Measurements from ENCODE around the gene RPGRIP1L.

RPGRIP1L gene

DNA sequence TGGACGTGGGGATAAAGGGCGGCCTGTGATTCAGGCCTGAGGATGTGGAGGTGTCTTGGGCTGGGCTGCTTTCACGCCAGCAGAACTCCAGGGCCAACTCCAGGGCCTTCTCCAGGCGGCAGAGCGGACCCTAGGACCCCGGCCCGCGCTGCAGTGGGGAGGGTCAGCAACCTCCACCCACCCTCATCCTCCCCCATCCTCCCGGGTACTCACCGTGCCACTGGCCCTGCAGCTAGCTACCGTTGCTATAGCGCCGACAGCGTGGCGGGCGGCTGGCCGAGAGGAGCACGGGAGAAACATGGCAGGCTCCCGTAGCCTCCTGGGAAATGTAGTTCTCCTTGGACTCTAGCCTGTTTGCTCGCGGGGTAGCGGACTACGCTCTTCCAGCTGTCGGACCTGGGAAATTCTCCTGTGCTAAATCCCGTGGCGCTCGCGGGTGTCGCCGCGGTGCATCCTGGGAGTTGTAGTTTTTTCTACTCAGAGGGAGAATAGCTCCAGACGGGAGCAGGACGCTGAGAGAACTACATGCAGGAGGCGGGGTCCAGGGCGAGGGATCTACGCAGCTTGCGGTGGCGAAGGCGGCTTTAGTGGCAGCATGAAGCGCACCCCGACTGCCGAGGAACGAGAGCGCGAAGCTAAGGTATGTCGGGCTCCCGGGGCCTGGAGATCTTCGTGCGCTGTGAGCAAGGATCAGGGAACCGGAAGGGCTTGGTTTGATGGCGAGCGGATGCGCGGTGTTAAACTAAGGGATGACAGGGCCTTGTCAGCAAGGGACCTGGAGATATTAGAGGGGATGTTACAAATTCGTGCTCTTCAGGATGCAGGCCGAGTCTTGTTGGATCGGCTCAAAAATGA lies at the start of gene RPGRIP1L, which contains the start of gene FTO:
Gene RPGRIP1L (minus strand): TSS at position 270 of the 855 bp plus-strand sequence. CDS start 3,136 bp downstream, outside the sequence.
Gene FTO (plus strand): TSS at position 567 of the 855 bp plus-strand sequence.
- in situ Hi-C loops (cut with MboI; ENCODE audit: low sequenced_read_pairs): no loop called here

DNA sequence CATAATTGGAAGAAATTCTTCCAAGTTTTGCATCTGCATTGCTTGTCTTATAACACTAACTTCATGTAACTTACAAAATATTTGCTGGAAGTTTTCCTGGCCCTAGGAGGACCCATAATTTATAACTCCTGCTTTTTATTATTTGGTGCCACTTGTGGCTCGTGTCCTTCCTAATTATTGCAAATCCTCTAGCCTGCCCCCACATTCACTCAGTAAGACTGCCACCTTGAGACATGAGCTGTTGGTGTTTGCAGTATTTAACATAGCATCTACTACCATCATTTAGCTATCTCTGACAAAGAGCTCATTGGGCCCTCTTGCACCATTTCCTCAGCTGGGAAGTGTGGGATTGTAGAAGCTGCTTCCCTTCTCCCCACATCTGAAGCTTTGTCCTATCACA lies 49.8 kb upstream of the RPGRIP1L start:
- in situ Hi-C loops (cut with MboI; ENCODE audit: low sequenced_read_pairs): no loop called here

DNA sequence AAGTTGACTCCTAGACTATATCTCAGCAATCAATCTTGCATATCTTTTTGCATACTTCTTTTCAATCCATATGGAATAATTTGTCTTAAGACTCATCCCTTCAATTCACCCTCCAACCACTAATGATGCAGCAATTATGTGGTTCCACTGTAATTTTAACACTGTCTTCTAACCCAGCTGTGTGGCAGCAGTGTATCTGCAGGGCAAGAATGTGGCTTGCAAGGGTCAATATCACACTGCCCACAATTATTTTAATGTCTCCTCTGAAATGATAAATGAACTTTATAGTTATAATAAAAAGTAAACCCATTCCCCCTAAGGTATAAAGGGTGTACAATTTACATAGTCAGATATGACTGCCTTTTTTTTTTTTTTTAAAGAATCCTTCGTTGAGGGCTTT lies 48.9 kb upstream of the RPGRIP1L start:
- in situ Hi-C loops (cut with MboI; ENCODE audit: low sequenced_read_pairs): no loop called here

DNA sequence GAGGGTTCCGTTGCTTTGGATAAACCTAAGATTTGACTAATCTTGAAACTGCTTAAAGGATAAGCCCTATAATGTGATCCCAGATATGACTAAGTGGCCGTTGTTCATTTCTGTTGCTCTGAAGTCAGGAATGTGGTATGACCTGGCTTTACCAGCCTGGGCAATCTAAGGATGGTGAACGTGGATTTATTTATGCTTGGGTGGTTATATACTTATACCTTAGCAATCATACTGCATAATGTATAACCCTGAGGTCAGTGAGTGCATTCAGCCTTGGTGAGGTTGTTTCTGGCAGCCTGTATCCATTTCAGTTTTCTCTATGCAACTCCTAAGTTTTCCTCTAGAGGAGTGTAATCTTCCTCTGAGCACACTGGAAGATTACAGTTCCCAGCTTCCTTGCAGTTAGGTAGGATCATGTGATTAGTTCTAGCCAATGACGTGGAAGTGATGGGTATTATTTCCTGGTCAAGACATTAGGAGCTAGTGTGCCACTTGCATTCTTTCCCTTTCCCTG lies 42.2 kb upstream of the RPGRIP1L start:
- in situ Hi-C loops (cut with MboI; ENCODE audit: low sequenced_read_pairs): no loop called here

DNA sequence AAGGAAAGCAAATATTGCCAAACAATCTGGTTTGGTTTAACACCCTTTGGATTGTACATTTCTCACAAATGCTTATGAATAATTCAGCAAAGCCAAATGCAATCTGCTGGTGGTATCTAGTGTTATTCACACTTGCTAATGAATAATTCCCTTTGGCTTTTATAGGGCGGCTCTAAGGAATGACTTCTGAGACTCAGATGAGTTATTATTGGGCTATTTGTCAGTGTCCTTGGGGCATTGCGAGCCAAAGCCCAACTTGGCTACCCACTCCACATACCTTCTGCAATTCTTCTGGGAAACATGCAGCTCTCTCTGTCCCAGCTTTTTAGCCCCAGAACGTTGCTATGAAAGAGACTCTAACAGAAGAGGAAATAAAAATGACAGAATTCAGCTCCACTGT lies 41.4 kb upstream of the RPGRIP1L start:
- in situ Hi-C loops (cut with MboI; ENCODE audit: low sequenced_read_pairs): no loop called here

DNA sequence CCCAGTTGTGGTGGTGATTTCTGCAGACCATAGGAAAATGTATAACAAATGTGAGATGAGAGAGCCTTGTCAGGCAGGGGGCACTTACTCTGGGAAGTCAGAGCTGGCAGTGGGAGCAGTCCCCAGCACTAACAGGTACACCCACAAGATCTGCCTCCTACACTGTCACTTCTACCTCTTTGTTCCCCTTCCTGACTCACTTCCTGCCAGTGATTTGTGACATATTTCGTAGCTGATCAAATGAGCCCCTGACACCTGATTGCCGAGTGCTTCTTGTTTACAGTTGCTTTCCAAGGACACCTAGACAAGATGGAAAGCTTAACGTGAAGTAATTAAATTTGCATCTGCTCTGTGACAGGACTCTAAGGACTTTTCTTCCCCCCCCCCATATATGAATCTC lies 40.8 kb upstream of the RPGRIP1L start:
- in situ Hi-C loops (cut with MboI; ENCODE audit: low sequenced_read_pairs): no loop called here

DNA sequence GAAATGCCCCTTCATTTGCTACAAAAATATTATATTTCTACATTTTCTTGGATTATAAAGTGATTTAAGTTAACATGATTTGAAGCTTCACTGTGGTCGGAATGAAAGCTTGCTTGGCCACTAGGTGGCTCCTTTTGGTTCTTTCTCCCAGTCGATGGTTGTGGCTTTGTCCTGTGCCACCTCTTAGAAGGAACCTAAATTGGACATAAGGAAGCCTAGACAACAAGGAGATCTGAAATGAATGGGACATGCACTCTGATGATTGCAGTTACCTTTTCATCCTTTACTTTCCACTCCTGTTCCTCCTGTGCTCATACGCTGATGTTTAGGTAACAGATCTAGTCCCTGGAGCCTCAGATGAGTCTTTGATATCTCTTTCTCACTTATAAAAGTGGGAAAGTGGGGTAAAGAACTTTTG lies 39.5 kb upstream of the RPGRIP1L start:
- in situ Hi-C loops (cut with MboI; ENCODE audit: low sequenced_read_pairs): no loop called here

DNA sequence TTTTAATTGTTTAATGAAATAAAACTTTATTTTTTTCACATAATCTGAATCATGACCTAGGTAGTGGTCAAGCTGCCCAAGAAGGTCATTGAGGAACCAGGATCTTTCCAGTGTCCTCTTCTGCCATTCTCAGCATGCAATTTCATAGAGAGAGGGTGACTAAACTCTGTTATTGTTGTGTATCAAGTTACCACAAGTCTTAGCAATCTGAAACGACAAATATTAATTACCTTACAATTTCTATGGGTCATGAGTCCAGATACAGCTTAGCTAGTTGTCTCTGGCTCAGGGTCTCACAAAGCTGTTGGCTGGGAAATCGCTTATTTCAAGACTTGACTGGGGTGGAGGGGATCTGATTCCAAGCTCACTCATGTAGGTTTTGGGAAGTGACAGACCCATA lies 37.9 kb upstream of the RPGRIP1L start:
- in situ Hi-C loops (cut with MboI; ENCODE audit: low sequenced_read_pairs): no loop called here

DNA sequence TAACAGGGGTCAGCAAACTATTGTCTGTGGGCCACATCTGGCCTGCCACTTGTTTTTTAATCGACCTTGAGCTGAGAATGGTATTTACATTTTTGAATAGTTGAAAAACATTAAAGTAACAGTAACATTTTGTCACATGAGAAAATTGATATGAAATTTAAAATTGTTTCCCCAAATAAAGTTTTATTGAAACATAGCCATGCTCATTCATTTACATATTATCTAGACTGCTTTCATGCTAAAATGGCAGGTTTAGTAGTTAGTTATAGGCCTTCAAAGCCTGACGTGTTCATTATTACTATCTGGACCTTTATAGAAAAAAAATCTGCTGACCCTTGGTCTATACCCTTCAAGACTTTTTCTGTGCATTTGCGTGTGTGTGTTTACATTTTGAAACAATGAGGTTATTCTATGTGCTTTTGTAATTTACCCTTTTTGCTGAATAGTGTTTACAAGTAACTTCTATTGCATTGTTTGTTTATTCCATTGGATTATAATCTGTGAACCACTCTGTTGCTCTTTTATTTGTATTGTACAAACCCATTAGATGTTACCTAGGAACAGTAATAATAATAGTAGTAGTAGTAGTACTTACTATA lies 37.4 kb upstream of the RPGRIP1L start:
- in situ Hi-C loops (cut with MboI; ENCODE audit: low sequenced_read_pairs): no loop called here

DNA sequence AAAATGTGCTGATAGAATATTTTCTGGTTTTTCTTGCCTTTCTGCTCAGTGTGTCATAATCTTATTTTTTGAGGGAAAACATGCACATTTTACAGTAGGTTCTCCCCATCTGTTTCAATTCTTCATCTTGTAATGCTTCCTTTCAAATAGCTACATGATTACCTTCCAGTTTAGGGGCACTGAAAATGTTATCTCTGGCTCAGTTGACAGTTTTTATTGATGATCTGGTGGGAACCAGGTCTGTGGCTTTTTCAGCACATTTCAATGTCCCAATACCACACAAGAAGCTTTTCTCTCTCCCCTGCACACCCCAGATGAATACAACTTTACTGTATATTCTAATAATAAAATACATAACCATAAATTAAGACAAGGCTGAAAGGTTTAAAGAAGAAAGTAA lies 36.8 kb upstream of the RPGRIP1L start:
- in situ Hi-C loops (cut with MboI; ENCODE audit: low sequenced_read_pairs): no loop called here

DNA sequence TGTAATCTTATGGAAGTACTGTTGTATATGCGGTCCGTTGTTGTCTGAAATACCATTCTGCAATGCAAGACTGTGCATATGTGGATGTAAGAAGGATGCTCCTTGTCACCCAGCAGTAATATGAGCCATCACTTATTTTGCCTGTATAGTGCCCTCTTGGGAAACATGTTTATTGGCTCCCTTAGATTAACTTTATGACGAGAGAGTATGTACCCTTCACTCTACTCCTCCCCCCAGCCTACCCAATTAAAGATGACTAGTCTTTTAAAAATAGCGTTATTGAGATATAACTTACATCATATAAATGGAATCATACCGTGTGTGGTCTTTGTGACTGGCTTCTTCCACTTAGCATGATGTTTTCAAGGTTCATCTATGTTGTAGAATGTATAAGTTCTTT lies 33.9 kb upstream of the RPGRIP1L start:
- in situ Hi-C loops (cut with MboI; ENCODE audit: low sequenced_read_pairs): no loop called here

DNA sequence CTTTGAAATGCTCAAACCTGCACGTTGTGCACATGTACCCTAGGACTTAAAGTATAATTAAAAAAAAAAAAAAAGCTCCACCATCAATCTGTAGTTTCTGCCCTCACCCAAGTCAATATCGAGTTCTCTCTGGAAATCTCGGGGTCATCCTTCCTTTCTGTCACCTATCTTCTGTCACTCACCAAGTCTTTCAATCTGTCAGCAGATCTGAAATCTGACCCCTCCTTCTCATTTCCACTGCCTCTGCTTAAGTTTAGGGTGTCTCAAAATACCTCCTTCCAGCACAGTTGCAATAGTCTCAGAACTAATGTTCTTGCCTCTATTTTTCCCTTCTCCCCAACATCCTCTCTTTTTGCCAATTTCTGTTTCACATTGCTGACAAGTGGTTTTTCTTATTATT lies 32.6 kb upstream of the RPGRIP1L start:
- in situ Hi-C loops (cut with MboI; ENCODE audit: low sequenced_read_pairs): no loop called here

DNA sequence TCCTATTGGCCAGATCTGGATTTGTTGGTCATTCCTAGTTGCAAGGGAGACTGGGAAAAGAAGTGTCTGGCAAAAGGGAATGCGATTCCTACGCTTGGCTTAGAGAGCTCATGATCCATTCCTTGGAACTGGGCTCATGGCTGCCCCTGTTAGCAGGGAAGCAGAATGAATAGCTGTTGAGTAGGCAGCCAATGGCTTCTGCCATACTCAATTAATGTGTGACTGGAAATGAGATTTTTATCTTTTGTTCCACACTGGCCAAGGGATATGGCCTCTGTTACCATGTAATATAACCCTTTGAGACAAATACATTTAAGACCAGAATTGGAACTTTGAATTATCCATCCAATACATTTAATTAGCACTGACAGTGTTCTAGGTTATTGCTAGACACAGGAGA lies 31.2 kb upstream of the RPGRIP1L start:
- in situ Hi-C loops (cut with MboI; ENCODE audit: low sequenced_read_pairs): no loop called here

DNA sequence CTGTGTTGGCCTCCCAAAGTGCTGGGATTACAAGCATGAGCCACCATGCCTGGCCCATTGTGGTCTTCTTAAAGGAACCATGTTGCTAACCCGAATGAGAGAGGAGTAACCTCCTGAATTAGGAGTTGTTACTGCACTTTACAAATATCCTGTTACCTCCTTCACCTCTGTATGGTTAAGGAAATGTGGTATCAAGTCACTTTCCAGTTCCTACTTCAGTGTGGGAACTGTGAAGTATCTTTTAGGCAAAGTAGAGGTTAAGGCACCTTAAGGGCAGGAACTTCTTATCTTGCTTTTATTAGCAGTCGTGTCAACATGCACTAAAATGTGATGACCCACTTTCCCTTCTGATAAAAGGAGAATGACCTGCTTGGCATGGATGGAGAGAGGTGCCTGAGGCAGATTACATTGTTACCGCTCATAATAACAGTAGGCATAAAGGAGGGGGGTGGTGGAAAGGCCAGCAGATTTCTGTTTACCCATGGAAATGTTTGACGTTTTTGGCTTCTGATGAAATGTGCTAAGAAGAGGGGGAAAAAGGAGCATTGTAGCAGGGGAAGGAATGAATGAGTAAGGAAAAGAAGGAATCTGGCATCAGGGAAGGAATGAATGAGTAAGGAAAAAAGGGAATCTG lies 28.8 kb upstream of the RPGRIP1L start:
- in situ Hi-C loops (cut with MboI; ENCODE audit: low sequenced_read_pairs): no loop called here

DNA sequence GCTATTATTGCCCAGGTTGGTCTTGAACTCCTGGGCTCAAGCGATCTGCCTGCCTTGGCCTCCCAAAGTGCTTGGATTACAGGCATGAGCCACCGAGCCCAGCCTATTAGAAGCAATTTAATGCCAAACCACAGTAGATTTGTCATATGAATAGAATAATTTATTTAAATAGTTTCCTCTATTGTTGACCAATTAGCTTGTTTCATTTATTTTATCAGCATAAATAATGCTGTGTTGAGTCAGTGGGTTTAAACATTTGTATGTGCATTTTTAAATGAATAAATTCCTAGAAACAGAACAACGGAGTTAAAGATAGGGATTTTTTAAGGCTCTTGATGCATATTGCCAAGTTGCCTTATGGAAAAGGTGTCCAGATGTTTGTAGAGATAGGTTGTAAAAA lies 27.0 kb upstream of the RPGRIP1L start:
- in situ Hi-C loops (cut with MboI; ENCODE audit: low sequenced_read_pairs): no loop called here

DNA sequence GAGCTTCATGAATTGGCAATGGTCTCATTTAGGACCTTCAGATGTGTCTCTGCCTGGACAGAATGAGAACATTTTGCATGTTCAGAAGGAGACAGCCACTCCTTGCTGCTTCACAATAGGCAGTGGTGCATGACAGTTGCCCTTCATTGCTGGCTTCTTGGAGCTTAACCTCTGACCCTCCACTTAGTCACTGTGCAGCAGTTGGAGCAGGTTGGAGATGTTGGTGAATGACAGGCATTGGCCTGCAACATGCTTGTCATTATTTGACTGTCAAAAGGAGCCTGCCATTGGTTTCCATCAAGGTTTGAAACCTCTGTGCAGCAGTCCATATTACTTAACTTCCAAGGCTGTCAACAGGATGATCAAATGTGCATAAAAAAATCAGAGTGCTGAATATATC lies 23.0 kb upstream of the RPGRIP1L start:
- in situ Hi-C loops (cut with MboI; ENCODE audit: low sequenced_read_pairs): no loop called here

DNA sequence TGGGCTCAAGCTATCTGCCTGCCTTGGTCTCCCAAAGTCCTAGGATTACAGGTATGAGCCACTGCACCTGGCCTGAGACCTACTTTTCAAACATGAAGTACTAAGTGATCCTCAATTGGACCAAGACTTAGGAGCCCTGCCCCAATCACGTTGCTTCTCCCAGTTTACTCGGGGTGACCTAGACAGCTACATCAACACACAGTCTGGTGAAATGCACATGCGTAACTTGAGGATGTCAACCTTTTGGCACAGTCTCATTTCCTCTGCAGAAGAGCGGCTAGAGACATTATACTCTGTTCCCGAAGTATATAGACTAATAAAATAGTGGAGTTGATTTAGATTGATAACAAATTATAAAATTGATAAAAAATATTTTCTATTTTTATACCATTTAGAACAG lies 17.4 kb upstream of the RPGRIP1L start:
- in situ Hi-C loops (cut with MboI; ENCODE audit: low sequenced_read_pairs): no loop called here

DNA sequence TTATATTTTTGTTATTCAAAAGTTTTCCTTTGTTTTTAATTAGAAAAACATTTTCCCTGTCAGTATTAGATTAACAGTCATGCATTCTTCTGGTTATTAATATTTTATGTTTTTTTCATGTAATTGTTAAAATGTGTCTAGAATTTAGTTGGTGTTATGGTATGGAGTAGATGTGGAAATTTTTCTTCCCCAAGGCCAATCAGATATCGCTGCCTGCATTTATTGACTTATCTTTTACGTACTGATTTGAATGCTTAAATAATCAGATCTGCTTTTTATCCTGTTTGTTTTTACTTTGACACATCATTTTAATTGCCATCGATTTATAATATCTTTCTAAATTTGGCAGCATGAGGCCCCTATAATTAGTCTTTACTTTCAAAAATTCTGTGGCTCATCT lies 13.9 kb upstream of the RPGRIP1L start:
- in situ Hi-C loops (cut with MboI; ENCODE audit: low sequenced_read_pairs): no loop called here

DNA sequence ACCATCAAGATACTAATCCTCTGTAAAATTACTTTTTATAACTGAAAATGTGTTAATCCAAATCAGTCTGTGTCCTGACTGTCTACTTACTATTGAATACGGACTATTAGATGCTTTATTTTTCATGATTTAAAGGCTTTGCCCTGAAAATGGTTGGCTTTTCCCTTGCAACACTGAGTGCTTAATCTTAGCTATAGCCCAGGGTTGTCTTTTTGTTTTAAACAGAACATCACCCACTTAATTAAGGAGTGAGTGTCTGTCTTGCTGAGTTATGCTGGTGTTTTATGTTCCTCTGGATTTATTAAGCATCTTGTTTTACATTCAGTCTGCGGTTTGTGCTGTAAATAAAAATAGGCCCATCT lies 11.3 kb upstream of the RPGRIP1L start:
- in situ Hi-C loops (cut with MboI; ENCODE audit: low sequenced_read_pairs): no loop called here

DNA sequence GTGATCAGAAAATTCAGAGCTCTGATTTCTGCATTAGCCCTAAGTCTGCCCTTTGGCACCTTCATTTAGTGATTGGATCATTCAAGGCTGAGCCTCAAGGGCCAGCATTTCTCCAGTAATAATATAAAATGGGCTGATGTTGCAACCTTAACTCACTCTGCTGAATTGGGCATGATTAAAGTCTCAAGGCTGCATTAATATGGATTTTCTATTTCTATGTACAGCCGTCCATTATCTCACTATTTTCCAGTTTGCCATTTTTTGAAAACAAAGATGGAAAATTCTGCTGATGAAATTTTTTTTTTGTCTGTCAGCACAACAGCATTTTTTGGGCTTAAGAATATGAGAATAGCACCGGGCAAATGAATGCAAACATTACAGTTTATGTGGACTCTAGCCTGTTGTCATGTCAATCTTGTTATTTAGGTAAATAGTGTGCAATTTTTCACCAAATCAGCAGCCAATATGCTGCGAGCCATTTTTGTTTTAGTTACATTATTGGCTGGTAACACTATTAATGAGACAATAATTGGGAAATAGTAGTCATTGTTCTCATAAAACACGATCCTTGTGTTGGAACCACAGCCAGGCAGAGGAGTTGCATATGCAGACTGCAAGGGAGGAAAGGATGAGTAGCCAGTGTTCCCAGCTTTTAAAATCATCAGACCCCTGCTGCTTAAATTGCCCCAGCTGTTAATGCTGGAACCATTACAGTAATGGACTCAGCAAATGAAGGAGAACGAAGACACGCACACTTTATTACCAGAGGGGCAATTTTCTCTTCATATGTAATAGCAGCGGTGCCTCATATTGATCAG lies 10.8 kb upstream of the RPGRIP1L start:
- in situ Hi-C loops (cut with MboI; ENCODE audit: low sequenced_read_pairs): no loop called here
